Fibroblast of skin of left biceps (primary cell): ENCODE measurements around the gene OSBPL7.
A peak's percentile ranks its signal among the peaks of the same experiment; 100 is the strongest.

Experiments used
- DNase-seq, 2 experiments: peaks; one replicate each; pipeline ENCODE4 v3.0.0-alpha.2; 2013; ENCODE audit warnings: low read depth in 2 of 2

OSBPL7 gene

DNA sequence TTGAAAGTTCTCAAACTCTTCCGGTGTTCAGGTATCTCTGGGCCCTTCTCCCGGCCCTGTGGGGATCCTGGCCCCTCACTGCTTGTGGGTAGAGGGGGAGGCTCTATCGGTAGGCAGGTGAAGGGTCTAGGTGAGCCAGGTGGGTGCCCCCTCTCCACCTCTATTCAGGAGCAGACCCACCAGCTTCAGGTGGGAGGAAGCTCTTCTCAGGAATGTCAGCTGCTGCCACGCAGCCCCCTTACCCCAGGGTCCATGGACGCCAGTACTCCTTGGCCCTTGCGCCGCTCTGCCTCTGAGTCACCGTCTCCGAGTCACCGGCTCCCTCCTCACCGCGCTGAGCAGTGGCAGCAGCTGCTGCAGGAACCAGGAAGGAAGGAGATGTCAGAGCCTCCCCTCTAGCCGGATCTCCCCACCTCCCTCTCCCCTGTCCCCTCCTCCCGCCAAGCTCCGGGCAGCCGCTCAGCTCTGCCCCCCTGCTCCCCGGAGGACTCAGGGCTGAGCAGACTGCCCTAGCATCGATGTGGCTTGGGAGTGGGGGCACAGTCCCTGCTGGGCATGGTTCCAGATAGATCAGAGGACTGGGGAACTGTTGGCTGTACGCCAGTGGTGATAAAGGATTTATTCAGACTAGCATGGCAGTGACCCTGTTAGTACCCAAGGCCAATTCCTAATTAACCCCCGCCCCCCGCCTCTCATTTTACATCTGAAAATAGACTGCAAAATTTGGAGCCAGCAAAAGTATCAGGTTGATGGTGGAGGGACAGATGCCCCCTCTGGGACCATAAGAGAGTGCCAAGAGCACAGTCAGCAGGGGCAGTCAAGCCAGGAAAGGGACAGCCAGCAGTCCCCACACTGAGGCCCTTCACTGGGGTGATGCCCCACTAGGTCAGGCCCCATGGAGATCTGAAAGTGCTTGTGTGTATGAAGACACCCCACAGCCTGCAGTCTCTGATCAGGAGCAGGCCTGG is at the start of gene OSBPL7:
TSS of gene OSBPL7 (minus strand) at position 371 of the 968 bp plus-strand sequence. CDS start 1,516 bp downstream, outside the sequence.
- DNase-seq, result peak; percentile 36 to 43

- no peak for DNase-seq
Measured at GRCh38 chr17:47871048-47871447, 49.5 kb upstream of the OSBPL7 start.

GRCh38 chr17:47870056-47870455 is 48.5 kb upstream of the OSBPL7 start:
- no peak for DNase-seq

GRCh38 chr17:47869114-47869513 is 47.5 kb upstream of the OSBPL7 start:
- no peak for DNase-seq

GRCh38 chr17:47867813-47868533 is 46.4 kb upstream of the OSBPL7 start:
- no peak for DNase-seq

GRCh38 chr17:47866941-47867340 is 45.3 kb upstream of the OSBPL7 start:
- DNase-seq, result no peak

DNA sequence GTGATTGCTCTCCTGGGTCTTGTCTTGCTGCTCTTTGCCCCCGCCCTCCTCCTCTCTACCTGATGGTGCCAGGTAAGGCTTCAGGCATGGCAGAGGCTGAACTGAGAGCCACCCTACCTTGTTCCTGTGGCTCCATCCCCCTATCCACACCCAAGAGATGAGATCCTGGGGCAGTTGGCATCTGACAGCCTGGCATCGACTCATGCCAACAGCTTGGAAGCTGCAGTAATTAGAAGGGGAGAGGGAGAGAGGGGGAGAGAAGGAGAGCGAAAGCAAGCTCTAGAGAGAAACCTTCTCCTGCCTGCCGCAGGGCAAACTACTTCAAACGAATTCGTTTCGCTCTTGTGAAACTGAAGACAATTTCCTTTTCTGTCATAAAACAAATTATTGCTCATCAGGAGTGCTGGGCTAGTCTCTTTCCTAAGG is 43.2 kb upstream of the OSBPL7 start:
- DNase-seq, result no peak

GRCh38 chr17:47862621-47863440 is 41.2 kb upstream of the OSBPL7 start:
- DNase-seq, result peak; percentile 33 to 41

DNA sequence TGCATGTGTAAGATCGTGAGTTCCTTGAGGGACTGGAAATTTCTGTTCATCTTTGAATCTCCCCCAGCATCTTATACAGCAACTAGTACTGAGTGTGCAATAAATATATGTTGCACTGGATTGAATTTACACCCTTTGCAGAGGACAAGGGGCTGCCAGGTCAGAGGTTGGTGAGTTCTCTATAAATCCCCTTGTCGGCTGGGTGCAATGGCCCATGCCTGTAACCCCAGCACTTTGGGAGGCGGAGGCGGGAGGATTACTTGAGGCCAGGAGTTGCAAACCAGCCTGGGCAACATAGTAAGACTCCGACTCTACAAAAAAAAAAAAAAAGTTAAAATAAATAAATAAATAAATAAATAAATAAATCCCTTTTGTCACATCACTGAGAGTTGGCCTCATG is 38.8 kb upstream of the OSBPL7 start:
- no peak for DNase-seq

DNA sequence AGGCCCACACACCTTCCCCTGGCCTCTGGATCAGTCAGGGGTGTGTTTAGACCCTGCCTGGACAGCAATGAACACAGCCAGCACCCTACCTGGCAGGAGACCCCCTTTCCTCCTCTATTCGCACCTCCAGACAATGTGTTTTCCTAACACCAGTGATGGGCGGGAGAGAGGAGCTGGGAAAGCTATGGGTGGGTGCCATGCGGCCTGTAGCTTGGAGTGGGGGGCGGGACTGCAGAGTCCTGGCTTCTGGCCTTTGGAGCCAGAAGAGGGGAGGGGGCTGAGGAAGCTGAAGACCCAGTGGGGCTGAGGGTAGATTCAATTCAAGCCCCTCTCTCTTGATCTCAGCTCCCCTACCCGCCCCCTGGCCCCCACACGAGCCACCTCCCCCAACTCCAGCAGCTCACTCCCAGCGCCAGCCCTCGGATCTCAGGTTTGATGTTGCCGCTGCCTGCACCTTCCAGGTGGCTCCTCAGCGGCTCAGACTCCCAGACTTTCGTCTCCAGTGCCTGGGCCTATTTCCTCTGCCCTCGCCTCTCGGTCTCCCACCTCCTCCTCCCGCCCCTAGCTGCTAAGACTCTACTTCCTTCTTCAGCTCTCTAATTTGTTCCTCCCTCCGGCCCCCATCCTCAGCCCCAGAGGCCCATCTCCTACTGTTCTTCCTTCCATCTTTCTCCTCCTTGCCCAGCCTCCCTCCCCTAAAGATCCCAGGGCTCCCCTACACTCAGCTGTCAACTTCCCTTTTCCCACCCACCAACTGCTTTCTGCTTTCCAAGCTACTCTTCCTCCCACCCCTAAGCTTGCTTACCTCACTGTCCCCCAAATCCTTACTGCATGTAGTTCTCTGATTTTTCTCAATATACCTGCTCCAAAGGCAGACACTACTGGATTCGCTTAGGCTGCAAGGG is 36.2 kb upstream of the OSBPL7 start:
- DNase-seq, result no peak

- DNase-seq, result no peak
Measured at GRCh38 chr17:47856830-47857229, 35.2 kb upstream of the OSBPL7 start.

DNA sequence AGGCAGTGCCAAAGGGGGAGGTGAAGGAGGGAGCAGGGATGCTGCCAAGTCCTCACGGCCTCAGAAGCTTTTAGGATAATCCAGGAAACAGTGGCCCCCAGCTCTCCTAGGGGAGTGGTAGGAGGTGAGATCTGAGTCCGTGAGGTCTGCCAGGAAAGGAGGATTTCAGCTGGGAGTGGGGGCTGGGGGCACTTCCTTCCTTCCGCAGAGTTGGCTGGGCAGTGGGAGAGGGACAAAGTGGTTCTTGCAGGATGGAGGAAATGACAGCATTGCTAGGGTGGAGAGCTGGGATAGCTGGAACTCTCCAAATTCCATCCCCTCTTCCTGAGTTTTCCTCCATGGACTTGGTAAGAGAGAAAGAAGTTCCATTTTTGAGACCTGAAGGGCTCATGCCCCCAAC is 34.1 kb upstream of the OSBPL7 start:
- DNase-seq, result no peak

DNA sequence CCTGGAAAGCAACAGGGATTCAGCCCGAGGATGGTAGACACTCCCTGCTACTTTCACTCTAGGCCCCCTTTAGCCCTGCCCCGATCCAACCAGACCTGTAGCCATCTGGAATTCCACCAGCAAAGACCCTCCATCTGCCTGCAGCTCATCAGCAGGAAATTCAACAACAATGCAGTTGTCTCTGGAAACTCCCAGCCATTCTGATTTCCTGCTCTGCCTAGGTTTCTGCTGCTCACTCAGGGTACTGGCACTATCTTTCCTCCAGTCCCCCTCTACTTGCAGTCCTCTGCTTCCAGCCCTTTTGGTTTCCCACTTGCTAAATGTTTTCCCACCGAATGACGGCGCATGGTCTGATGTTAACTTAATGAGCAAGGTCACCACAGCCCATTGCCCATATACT is 32.0 kb upstream of the OSBPL7 start:
- no peak for DNase-seq

DNA sequence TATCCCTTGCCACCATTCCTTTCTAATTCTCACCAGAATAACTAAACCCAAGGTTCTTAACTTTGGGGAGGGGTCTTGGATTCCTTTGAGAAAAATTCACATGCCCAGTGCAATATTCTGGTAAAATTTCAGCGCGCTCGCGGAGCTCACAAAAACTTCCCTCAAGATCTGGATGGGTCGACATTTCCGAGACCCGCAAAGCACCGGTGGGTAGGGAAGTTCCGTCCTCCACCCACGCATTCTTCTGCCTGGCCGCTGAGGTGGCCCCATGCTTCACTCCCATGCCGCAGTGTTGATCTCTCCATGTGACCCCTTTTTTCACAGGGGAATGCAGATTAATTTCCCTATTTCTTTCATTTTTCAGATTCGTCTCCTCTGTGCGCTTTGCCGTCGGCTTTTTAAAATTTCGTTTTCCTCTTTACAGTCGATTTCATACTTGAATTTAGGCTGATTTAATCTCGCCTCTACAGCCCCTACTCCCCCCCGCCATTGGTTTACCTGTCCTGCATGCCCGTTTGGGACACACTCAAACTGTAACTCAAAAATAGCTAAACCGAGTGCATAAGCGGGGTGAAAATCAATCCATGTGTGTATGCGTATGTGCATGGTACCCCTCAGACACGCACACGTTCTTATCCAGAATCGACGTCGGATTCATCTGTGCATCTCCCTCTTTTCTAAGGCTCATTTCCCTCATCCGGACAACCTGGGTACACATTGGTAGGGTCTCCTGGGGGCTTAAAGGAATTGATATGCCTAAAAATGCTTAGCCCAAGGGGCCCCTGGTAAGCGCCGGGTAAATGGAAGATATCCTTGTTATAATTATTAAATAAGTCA is 30.7 kb upstream of the OSBPL7 start:
- no peak for DNase-seq

DNA sequence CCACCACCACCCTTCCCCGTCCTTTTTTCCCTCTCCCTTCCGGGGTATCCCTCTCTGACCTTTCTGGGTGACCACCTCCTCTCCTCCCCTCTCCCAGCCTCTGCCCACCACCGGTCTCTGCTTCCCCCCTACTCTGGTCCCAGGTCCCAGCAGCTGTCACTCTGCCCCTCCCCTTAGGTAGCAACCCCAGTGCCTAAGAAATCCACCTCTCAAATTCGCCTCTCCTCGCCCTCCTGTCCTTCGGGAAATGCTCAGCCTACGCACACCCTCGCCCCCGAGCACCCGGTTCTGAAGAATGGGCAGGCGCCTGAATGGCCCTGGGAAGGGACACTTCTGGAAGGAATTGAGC is 30.1 kb upstream of the OSBPL7 start:
- no peak for DNase-seq

DNA sequence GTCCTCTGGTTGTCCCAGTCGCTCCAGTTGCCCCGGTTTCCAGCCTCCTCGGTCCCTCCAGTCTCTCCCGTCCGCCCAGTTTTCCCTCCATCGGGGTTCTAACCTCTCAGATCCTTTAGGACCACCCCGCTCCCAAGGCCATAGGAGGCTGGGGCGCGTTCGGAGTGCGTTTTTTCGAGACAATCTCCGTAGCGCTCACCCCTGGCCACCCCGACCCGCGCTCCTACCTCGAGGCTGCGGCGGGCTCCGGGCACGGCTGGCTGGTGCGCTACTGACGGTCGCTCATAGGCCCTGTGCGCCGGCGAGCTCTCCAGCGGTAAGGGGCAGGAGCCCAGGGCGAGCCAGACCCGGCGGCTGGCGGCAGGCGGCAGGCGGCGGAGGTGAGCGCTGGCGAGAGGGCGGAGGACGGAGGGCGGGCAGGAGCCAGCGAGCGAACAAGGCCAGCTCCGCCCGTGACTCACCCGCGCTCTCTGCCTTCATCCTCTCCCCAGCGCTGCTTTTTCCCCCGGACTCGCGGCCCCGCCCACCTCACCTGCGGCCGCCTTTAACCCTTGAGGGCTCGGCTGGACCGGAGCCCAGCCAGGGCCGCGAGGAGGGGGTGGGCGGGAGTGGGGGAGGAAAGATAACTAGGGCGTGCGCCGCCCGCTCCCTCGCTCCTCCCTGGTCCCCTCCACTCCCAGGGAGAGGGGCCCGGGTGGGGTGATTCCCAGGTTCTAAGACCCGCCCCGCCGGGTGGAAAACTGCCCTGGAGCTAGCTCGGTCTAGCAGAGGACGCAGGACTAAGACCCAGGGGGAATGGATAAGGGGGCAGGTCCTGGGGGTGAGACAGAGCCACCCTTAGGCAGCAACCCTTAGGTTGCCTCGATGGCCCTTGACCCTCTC is 29.3 kb upstream of the OSBPL7 start, which contains the start of gene SP6:
TSS of gene SP6 (minus strand) at position 472 of the 882 bp plus-strand sequence. CDS start 2,734 bp downstream, outside the sequence.
- DNase-seq, result no peak

- no peak for DNase-seq
Measured at GRCh38 chr17:47850373-47850691, 28.7 kb upstream of the OSBPL7 start.

DNA sequence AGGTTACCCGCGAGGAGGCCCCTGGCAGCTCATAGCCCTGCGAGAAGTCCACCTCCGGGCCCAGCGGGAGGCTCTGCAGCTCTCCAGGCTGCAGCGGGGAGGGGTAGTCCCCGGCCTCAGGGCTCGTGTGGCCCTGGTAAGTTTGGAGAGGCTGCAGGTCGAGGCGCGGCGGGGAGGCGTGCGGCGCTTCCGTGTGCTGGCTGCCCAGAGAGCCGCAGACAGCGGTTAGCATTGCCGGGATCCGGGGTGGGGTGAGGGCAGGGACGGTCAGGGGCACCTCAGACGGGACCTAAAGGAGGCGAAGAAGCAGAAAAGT is 26.6 kb upstream of the OSBPL7 start:
- no peak for DNase-seq
